D721Med (cell line): ENCODE measurements around the gene ANXA3.

Experiments used
- DNase-seq: peaks from one replicate; pipeline ENCODE4 v3.0.0; 2011; ENCODE audit warnings: low spot score; ENCODE audit not compliant: insufficient read length
- FAIRE-seq: peaks from 2 replicates; lab custom pipeline; 2011; peaks lifted over from hg19 to GRCh38; lab: Jason Lieb, UNC
- TF ChIP-seq, protein P1 (sequence below): IDR thresholded peaks from 2 replicates; pipeline ENCODE4 v1.5.1; 2012; ENCODE audit warnings: mild to moderate bottlenecking, control low read depth; ENCODE audit not compliant: insufficient read depth; ENCODE audit errors: missing control alignments

The ANXA3 gene

DNA sequence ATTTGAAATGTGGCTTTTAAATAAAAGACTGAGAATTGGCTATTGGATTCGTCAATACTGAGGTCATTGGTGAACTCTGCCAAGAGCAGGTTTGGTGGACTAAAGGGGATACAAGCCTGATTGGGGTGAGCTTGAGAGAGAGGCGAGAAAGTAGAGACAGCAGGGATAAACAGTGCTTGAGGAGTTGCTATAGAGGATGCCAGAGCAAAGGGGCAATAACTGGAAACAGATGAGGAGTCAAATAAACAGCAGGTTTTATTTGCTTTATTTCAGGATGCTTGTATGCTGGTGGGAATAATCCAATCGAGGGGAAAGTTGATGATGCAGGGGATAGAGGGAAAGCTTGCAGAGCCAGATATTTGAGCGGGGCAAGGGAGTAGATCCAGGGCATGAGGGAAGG is 24.0 kb upstream of the ANXA3 start:
- TF ChIP-seq, protein P1, sequence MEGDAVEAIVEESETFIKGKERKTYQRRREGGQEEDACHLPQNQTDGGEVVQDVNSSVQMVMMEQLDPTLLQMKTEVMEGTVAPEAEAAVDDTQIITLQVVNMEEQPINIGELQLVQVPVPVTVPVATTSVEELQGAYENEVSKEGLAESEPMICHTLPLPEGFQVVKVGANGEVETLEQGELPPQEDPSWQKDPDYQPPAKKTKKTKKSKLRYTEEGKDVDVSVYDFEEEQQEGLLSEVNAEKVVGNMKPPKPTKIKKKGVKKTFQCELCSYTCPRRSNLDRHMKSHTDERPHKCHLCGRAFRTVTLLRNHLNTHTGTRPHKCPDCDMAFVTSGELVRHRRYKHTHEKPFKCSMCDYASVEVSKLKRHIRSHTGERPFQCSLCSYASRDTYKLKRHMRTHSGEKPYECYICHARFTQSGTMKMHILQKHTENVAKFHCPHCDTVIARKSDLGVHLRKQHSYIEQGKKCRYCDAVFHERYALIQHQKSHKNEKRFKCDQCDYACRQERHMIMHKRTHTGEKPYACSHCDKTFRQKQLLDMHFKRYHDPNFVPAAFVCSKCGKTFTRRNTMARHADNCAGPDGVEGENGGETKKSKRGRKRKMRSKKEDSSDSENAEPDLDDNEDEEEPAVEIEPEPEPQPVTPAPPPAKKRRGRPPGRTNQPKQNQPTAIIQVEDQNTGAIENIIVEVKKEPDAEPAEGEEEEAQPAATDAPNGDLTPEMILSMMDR, result no peak
- no peak for FAIRE-seq

DNA sequence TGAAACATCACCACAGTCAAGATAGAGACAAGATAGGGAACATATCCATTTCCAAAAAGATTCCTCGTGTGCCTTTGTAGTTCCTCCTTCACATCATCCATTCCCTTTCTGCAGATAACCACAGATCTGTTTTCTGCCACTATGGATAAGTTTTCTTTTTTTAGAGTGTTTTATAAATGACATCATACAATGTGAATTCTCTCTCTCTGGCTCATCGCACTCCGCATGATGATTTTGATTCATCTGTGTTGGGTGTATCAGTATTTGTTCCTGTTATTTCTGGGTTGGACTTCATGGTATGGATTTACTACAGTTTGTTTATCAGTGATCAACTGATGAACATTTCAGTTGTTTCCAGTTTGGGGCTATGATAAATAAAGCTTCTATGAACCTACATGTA is 23.2 kb upstream of the ANXA3 start:
- DNase-seq, result no peak
- FAIRE-seq, result no peak
- TF ChIP-seq, protein P1, result no peak

More for the DNA sequence above, 24.0 kb upstream of the ANXA3 start:
- no peak for DNase-seq

DNA sequence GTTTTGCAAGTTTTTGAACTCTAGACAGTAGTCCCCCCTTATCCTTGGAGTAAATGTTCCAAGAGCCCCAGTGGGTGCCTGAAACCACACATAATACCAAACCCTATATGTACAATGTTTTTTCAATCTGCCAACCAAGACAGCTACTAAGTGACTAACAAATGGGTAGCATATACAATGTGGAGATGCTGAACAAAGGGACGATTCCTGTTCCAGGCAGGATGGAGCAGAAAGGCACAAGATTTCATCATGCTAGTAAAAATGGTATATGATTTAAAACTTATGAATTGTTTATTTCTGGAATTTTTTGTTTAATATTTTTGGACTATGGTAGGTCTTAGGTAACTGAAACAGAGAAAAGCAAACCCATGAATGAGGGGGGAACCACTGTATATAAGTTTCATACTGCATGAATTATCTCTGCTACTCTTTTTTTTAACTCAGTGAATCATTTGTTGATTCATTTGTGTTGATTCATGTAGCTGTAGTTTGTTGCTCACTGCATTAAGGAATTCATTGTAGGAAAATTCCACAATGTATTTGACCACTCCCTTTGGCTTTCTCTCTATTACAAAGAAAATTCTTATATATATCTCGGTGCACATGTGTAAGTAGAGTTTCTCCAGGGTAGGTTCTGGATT is 21.9 kb upstream of the ANXA3 start:
- FAIRE-seq, result no peak
- no peak for DNase-seq

DNA sequence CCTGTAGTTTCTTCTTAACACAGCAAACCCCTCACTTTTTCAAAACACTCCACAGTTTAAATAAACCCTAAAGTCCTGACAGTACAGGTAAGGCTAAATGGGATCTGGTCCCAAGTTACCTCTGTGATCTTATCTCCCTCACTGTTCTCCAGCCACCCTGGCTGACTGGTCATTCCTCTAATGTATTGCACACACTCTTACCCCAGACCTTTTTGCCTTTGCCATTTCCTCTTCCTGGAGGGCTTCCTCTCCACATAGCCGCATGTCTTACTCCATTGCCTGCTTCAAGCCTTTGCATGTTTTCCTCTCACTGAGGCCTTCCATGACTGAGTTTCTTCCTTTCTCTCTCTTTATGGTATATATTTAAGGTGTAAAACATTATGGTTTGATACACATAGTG is 19.5 kb upstream of the ANXA3 start:
- DNase-seq, result no peak

More for the DNA sequence above, 21.9 kb upstream of the ANXA3 start:
- TF ChIP-seq, protein P1, result no peak

DNA sequence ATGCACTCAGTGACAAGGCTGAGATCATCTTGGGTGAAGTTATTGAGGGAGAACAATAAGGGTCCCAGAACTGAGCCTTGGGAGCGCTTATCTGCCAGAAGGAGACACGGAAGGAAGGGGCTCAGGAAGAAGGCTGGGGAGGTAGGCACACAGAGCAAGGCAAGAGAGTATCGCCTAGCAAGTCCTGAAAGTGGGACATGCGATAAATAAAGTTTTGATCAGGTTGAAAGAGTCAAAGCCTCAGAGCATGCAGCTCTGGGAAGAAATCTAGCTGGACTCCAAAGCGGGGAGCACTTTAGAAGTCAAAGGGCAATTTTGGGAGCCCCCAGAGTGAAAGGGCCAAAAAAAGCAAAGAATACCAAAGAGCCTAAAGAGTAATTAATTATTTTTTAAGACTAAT is 17.7 kb upstream of the ANXA3 start:
- FAIRE-seq (no peak), DNase-seq (no peak)
- TF ChIP-seq, protein P1, result no peak

More for the DNA sequence above, 19.5 kb upstream of the ANXA3 start:
- TF ChIP-seq, protein P1, result no peak
- FAIRE-seq, result no peak

DNA sequence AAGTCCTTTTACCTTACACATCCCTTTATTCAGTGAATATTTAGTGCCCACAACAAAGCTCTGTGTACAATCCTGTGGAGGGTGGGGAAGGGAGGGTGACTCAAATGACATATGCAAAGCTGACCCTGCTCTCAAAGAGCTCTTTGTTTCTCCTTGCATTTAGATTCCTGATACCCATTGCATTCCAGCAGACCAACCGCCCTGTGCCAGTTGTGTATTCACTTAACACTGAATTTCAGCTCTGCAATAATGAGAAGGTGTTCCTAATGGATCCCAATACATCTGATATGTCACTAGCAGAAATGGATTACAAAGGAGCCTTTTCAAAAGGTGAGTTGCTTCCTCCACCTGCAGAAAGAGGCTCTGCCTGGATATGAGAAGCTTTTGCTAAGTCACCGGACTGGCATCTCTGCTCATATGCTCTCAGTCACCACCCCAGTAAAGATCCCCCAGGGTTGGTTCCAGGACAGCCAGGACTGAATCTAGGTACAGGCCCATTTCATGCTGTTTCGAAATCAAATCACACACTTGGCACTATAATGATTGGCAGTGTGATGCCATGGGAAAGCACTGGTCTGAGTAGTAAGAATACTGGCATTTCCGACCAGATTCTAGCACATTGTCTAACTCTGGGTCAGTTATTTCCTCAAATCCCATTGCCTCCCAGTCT is 17.1 kb upstream of the ANXA3 start:
- TF ChIP-seq, protein P1, result no peak
- FAIRE-seq, result no peak
- no peak for DNase-seq

DNA sequence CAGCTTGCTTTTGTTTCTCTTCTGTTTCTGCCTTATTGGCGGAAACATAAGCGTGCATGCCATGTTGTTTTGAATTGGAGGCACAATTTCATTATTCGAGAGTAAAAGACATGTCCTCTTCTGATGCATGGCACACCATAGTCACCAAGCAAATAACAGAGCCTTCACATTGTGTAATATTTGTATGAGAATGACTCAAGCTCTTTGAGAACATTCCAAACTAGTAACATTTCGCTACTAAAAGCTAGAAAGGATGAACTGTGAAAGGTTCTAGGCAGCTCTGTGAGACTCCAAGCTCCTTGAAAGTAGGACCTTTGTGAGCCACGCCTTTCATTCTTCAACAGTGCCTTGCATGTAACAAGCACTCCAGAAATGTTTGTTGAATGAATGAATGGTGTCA is 9.2 kb upstream of the ANXA3 start:
- TF ChIP-seq, protein P1, result no peak
- DNase-seq (no peak), FAIRE-seq (no peak)
